Choroid plexus epithelial cell (primary cell): Measurements from ENCODE around the gene ADAT3.

Experiments used
- DNase-seq: peaks from one replicate; pipeline ENCODE4 v3.0.0-alpha.2; 2010; ENCODE audit warnings: low read depth
- H3K4me3 ChIP-seq: 2 replicates; pipeline ENCODE4 v1.5.1; 2011; ENCODE audit warnings: low read depth, mild to moderate bottlenecking, control low read depth, low read length, moderate library complexity
- TF ChIP-seq, protein P1 (sequence below): conservative IDR thresholded peaks from 2 replicates; pipeline ENCODE4 v1.5.1; 2011; ENCODE audit warnings: low read depth, mild to moderate bottlenecking, control low read depth, inconsistent platforms, low read length, moderate library complexity

The ADAT3 gene

DNA sequence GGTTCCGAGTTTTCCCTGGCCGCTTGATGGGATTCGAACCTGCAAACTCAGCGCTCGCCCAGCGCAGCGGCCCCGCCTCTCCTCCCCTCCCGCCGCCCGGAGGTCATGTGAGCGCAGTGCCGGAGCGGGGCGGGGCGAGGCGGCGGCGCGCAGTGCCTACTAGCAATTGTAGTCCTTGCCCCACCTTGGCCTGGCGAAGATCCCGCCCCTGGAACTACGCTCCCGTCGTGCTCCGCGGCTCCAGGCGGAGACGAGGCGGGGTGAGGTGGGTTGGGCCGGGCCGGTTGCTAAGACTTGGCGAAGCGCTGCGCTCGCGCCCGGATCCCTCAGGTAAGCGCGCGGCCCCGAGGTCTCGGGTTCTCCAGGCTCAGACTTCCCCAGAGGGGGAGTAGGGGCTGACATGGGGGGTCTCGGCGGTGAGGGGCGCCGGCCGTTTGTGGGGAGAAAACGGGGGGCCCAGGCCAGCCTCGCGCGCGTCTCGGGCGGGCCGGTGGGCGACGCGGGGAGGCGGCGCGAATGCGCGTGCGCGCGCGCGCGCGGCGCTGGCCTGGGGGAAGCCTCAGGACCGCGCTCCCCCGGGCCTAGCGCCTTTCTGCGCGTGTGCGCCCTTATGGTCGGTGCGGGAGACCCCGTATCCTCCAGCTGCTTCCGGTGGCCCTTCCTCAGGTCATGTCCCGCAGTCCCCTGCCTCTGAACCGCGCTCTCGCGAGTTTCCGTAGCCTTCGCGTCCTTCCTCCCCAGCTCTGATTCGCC lies at the start of gene ADAT3, which contains the start of gene SCAMP4:
ADAT3 (plus strand) TSS at position 290 of the 753 bp plus-strand sequence. CDS start 6,649 bp downstream, outside the sequence.
SCAMP4 (plus strand) TSS at position 290 of the 753 bp plus-strand sequence. CDS start 9,621 bp downstream, outside the sequence.
- DNase-seq: peak; percentile 100
- H3K4me3 ChIP-seq: peak within 1 kb of the TSS; percentile 84
- TF ChIP-seq, protein P1, sequence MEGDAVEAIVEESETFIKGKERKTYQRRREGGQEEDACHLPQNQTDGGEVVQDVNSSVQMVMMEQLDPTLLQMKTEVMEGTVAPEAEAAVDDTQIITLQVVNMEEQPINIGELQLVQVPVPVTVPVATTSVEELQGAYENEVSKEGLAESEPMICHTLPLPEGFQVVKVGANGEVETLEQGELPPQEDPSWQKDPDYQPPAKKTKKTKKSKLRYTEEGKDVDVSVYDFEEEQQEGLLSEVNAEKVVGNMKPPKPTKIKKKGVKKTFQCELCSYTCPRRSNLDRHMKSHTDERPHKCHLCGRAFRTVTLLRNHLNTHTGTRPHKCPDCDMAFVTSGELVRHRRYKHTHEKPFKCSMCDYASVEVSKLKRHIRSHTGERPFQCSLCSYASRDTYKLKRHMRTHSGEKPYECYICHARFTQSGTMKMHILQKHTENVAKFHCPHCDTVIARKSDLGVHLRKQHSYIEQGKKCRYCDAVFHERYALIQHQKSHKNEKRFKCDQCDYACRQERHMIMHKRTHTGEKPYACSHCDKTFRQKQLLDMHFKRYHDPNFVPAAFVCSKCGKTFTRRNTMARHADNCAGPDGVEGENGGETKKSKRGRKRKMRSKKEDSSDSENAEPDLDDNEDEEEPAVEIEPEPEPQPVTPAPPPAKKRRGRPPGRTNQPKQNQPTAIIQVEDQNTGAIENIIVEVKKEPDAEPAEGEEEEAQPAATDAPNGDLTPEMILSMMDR: no peak

DNA sequence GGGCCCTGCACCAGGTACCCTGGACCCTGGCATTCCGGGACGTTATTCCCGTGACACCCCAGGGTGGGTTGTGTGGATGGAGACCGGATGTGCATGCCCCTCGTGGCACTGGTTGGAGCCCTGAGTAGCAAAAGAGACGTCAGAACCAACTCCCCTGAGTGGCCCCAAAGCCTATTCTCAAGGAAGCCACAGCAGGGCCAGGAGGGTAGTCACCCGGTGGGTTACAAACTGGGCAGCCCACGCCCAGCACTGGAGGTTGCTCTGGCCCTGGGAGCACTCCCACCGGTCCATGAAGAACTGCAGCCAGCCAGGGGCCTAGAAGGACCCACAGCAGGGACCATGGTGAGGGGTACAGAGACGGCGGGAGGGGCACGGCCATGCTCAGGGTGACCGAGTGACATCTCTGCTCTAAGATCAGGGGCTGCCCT lies 49.4 kb upstream of the ADAT3 start:
- TF ChIP-seq, protein P1: no peak
- DNase-seq: no peak
- H3K4me3 ChIP-seq: peak overlapping the region; percentile 34

DNA sequence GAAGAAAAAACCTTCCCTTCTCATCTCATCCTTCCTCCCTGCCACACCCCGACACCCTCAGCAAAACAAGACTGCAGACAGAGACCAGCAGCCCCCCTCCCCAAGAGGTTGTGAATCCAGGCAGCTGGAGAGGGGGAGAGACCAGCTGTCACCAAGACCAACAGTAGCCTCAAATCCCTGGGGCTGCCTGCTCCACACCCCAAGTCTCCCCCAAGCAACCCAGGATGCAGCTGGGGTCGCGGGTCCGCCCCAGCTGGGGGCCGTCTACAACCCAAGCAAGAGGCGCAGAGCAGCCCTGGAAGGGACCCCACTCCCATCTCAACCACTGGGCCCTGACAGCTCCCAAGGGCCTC lies 48.9 kb upstream of the ADAT3 start:
- no peak for DNase-seq

DNA sequence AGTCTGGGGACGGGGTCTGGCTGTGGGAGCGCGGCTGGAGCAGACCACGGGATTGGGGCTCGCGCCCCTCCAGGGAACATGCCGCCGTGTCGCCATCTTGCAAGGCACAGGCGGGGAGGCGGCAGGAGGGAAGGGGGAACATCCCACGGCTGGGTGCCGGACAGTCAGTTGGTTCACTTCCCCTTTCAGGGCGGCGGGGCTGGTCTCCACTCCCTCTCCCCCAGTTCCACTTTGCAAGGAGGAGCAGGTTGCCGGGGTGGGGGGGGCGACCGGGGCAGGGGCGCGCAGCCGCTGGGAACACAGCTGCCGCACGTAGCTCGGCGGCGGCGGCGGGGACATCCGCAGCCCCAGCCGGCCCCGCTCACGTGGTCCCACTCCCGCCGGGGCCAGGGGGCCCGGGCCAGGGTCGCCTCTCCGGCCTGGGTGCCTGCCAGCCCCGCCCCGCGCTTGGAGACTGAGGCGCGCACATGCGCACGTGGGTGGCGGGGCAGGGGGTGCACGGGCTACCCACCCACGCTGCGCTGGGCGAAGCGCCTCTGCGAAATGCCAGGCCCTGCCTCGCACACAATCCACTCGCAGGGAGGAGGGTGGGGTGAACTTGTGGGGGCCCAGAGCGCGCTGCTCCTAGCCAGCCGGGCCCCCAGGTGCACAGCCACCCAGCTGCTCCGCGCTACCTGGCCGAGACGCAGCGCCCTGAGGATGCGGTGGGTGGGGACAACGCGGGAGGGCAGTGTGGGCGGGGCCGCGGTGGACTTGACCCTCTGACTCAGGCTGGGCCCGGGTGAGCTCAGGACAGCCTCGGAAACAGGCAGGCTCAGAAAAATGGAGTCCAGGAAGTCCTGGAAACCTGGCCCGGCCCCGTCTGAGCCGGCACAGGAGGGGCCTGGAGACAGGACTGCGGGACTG lies 48.2 kb upstream of the ADAT3 start:
- peak; percentile 73 for DNase-seq
- H3K4me3 ChIP-seq: peak overlapping the region; percentile 56
- TF ChIP-seq, protein P1: no peak

More for the DNA sequence above, 48.9 kb upstream of the ADAT3 start:
- TF ChIP-seq, protein P1: no peak
- H3K4me3 ChIP-seq: peak overlapping the region; percentile 56

DNA sequence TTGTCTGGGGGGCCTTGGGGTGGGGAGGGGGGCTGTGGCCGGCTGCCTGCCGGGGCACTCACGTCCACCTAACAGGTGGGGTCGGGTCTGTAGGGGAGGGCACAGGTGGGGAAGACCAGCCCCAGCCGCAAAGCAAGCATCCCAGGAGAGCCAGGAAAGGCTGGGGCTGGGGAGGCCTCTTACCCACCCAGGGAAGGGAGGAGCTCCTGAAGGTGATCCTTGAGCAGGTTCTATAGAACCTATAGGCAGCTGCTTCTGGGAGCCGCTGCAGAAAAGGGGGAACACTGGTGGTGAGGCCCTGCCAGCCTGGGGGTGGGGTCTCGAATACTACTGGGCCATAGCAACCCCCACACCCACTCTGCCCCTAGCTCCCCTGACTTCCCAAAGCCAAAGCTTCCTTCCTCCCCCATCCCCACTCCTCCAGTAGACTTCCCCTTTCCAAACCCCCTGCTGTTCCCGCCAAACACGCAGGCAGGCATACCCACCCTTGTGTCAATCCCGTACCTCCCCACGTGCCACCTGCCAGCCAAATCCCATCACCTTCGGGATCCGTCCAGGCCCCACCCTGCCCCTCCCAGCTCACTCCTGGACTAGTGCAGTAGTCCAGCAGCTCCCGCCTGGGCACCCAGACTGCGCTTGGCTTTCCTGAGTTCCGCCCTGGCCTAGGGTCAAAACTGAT lies 47.4 kb upstream of the ADAT3 start:
- no peak for DNase-seq
- peak overlapping the region; percentile 56 for H3K4me3 ChIP-seq
- TF ChIP-seq, protein P1: no peak

DNA sequence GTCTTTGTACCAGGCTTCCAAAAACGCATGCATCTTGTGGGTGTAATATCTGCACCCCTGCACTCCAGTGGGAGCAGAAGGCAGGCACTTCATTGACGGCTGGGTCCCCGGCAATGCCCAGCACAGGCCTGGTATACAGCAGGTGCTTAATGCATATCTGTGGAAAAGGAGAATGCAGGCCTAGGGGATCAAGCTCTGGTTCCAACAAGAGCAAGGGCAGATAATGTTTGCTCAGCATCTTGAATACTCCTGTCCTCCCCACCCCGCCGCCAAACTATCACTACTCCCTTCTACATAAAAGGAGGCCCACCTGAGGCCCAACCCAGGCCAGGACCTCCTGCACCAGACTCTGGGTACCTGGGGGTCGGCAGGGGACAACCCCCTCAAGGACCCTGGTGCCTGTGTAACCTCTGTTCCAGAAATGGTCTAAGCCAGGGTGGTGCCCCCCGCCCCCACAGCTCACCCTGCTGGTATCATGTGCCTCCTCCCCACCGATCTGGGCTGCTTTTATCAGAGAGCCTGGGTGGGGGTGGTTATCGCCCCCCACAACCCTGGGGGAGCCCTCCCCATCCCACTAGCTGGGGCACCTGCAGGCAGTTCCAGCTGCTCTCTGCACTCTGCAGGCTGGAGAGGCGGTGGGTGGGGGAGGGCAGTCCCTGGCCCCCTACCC lies 46.7 kb upstream of the ADAT3 start:
- TF ChIP-seq, protein P1: no peak
- no peak for DNase-seq
- no peak overlapping the region for H3K4me3 ChIP-seq
